GM21515 (cell line): Measurements from ENCODE around the gene HELZ2.
"Not testable (repeated sequence)": the region's sequence is repeated elsewhere in the genome, so short reads cannot be mapped to it uniquely, and the experiment has no call there.

Source experiments
- ATAC-seq: cut with Tn5 transposase; IDR thresholded peaks from one replicate; pipeline ENCODE4 v1.9.1; 2021; ENCODE audit not compliant: unreplicated experiment

The HELZ2 gene

GRCh38 chr20:63574156-63574828 is at the start of gene HELZ2:
TSS of gene HELZ2 (minus strand) at chr20:63574239. CDS start at chr20:63572385, 1,854 bp downstream.
- ATAC-seq = no peak

GRCh38 chr20:63622732-63623131 is 48.7 kb upstream of the HELZ2 start:
- ATAC-seq = no peak

- no peak for ATAC-seq
These were observed 48.1 kb upstream of the HELZ2 start for GRCh38 chr20:63622096-63622495.

GRCh38 chr20:63620991-63621390 is 47.0 kb upstream of the HELZ2 start:
- no peak for ATAC-seq

- no peak for ATAC-seq
These were observed 45.5 kb upstream of the HELZ2 start for GRCh38 chr20:63619505-63619904.

- no peak for ATAC-seq
These were observed 45.0 kb upstream of the HELZ2 start for GRCh38 chr20:63619086-63619485.

GRCh38 chr20:63618291-63618980 is 44.4 kb upstream of the HELZ2 start:
- ATAC-seq = no peak

GRCh38 chr20:63617876-63618265 is 43.8 kb upstream of the HELZ2 start:
- ATAC-seq = no peak

- ATAC-seq = no peak
These were observed 43.2 kb upstream of the HELZ2 start for GRCh38 chr20:63617092-63617875.

GRCh38 chr20:63613863-63614594 is 40.0 kb upstream of the HELZ2 start:
- ATAC-seq = not testable (repeated sequence)

- ATAC-seq = no peak
These were observed 38.4 kb upstream of the HELZ2 start for GRCh38 chr20:63612276-63612931.

GRCh38 chr20:63611646-63612045 is 37.6 kb upstream of the HELZ2 start:
- no peak for ATAC-seq

GRCh38 chr20:63610581-63611435 is 36.8 kb upstream of the HELZ2 start:
- no peak for ATAC-seq

GRCh38 chr20:63606686-63607085 is 32.6 kb upstream of the HELZ2 start:
- ATAC-seq = no peak

- no peak for ATAC-seq
These were observed 28.3 kb upstream of the HELZ2 start for GRCh38 chr20:63602321-63602720.

- ATAC-seq = not testable (repeated sequence)
These were observed 27.6 kb upstream of the HELZ2 start for GRCh38 chr20:63601679-63602078.

- no peak for ATAC-seq
These were observed 25.5 kb upstream of the HELZ2 start for GRCh38 chr20:63599396-63600050.

GRCh38 chr20:63598479-63599395 is 24.7 kb upstream of the HELZ2 start:
- no peak for ATAC-seq
